ENCODE measurements around the gene NWD2.

Gene NWD2

DNA sequence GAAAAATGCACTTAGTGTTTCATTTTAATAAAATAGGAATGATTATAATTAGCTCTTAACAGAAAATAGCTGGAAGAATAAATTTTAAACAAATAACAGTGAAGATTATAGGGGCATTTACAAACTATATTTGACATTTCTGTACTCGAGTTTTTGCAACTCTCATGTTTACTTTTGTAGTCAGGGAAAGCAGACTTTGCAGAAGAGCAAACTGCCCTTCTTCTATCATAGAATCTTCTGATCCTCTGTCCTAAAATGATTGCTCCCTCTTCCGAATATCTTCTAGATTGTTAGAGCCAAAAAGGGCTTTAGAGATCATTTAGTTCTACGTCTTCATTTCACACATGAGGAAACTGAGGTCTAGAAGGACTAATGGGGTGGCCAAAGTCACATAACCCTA lies 222.7 kb downstream of the NWD2 start:
- Histone ChIP-seq H3K36me3 (ENCODE audit: control insufficient read depth, insufficient read depth, low read length) (no peaks in the 10 kb centered on the region), H3K27me3 (replicated peaks; ENCODE audit: control insufficient read depth, insufficient read depth, low read length) (no peaks in the 10 kb centered on the region), H3K4me3 (replicated peaks; ENCODE audit: low read depth, low read length) (no peak overlapping the region)
- TF ChIP-seq, protein P1, sequence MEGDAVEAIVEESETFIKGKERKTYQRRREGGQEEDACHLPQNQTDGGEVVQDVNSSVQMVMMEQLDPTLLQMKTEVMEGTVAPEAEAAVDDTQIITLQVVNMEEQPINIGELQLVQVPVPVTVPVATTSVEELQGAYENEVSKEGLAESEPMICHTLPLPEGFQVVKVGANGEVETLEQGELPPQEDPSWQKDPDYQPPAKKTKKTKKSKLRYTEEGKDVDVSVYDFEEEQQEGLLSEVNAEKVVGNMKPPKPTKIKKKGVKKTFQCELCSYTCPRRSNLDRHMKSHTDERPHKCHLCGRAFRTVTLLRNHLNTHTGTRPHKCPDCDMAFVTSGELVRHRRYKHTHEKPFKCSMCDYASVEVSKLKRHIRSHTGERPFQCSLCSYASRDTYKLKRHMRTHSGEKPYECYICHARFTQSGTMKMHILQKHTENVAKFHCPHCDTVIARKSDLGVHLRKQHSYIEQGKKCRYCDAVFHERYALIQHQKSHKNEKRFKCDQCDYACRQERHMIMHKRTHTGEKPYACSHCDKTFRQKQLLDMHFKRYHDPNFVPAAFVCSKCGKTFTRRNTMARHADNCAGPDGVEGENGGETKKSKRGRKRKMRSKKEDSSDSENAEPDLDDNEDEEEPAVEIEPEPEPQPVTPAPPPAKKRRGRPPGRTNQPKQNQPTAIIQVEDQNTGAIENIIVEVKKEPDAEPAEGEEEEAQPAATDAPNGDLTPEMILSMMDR (IDR thresholded peaks at IDR 0.05; ENCODE audit: insufficient read depth, low read length, poor library complexity, severe bottlenecking) = no peak
- DNase-seq (ENCODE audit: extremely low read depth, insufficient read length) = no peak

DNA sequence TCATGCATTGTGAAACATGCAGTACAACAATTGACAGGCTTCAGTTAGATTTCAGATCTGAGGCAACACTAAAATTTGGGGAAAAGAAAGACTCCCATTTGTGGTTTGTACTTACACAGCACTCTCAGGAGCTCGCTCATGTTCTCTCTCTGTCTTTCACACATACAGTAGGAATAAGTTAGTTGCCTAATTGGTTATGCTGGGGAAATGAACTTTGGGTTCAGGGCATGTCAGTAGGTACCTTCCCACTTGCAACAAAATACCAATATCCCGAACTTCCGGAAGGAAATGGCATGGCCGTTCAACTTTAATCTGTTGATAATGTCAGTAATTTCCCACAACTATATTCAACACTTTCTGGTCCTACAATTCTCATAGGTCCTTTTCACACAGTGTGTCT lies 223.3 kb downstream of the NWD2 start:
- no peaks in the 10 kb centered on the region for H3K36me3 ChIP-seq (ENCODE audit: control insufficient read depth, insufficient read depth, low read length)
- TF ChIP-seq, protein P1 (IDR thresholded peaks at IDR 0.05; ENCODE audit: insufficient read depth, low read length, poor library complexity, severe bottlenecking) = no peak
- DNase-seq (ENCODE audit: extremely low read depth, insufficient read length) = no peak
- H3K27me3 ChIP-seq (replicated peaks; ENCODE audit: control insufficient read depth, insufficient read depth, low read length) = no peaks in the 10 kb centered on the region
- H3K4me3 ChIP-seq (replicated peaks; ENCODE audit: low read depth, low read length) = no peak overlapping the region

DNA sequence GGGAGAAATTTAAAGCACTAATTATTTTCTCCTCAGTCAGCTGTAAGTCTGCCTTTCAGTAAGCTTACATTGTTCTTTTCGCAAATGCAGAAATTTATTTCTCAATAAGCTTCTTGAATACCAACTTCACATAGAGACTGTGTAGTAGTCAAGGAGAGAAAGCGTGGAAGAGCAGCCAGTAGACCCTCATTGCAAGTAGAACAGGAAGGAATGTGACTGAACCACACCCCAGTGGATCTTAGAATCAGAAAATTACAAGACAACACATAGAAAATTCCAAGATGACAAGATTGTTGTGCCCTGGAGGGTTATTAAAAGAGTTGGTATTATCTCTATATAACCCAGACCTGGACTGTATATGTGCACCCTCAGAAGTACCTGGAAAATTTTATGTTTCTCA lies 224.7 kb downstream of the NWD2 start:
- no peaks in the 10 kb centered on the region for H3K36me3 ChIP-seq (ENCODE audit: control insufficient read depth, insufficient read depth, low read length)
- DNase-seq (ENCODE audit: extremely low read depth, insufficient read length) = no peak
- TF ChIP-seq, protein P1 (IDR thresholded peaks at IDR 0.05; ENCODE audit: insufficient read depth, low read length, poor library complexity, severe bottlenecking) = no peak
- no peaks in the 10 kb centered on the region for H3K27me3 ChIP-seq (replicated peaks; ENCODE audit: control insufficient read depth, insufficient read depth, low read length)
- no peak overlapping the region for H3K4me3 ChIP-seq (replicated peaks; ENCODE audit: low read depth, low read length)

DNA sequence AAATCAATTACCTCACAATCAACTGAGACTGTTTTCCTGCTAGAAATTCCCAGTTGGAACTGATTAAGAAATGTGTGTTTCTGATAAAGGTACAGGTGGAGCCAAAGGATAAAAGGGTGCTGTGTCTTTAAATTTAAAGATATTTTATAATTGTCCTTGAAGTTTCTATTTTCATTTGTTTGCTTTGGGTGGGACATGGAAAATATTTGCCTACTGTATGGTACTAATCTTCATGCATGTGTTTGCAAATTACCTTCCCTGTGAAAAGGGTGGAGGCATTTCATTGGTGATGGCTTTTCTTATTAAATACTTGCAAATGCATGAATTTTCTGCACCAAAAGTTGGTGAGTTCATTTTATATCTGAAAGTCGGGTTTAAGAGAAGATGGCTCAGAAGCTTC lies 225.7 kb downstream of the NWD2 start:
- TF ChIP-seq, protein P1 (IDR thresholded peaks at IDR 0.05; ENCODE audit: insufficient read depth, low read length, poor library complexity, severe bottlenecking) = no peak
- H3K27me3 ChIP-seq (replicated peaks; ENCODE audit: control insufficient read depth, insufficient read depth, low read length) = no peaks in the 10 kb centered on the region
- no peak overlapping the region for H3K4me3 ChIP-seq (replicated peaks; ENCODE audit: low read depth, low read length)
- DNase-seq (ENCODE audit: extremely low read depth, insufficient read length) = no peak
- H3K36me3 ChIP-seq (ENCODE audit: control insufficient read depth, insufficient read depth, low read length) = no peaks in the 10 kb centered on the region

DNA sequence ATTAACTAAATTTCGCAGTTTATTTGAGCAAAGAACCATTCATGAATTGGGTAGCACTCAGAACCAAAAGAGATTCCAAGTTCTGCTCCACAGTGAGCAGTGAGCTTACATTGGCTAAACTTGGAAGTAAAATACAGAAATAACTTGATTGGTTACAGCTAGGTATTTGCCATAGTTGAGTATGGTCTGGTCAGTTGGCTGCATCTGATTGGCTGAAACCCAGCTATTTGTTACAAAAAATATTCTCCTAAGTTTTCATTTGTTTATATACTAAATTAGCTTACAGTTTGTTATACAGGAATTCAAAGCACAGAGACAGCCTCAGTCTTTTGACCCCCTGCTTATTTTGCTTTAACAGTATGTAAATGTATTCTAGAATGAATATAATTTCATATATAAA lies 226.6 kb downstream of the NWD2 start:
- TF ChIP-seq, protein P1 (IDR thresholded peaks at IDR 0.05; ENCODE audit: insufficient read depth, low read length, poor library complexity, severe bottlenecking) = no peak
- H3K4me3 ChIP-seq (replicated peaks; ENCODE audit: low read depth, low read length) = no peak overlapping the region
- no peaks in the 10 kb centered on the region for H3K36me3 ChIP-seq (ENCODE audit: control insufficient read depth, insufficient read depth, low read length)
- DNase-seq (ENCODE audit: extremely low read depth, insufficient read length) = no peak
- no peaks in the 10 kb centered on the region for H3K27me3 ChIP-seq (replicated peaks; ENCODE audit: control insufficient read depth, insufficient read depth, low read length)

DNA sequence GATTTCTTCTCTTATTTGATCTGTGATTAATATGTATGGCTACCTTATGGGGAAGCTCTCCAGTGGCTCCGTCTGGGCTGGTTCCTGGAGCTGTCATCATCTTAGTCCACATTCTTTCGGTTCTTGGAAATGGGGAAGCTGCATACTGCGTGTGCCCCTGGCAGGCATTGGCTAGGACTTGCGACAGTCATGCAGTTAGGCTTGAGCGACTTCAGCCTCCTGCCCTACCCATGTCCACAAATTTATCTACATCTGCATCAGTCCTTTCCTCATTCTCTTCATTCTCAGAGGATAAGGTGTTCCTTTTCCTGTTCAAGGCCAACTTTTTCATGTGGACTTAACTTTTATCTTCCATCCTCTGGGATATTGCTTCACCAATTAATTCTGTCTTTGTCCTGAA lies 227.4 kb downstream of the NWD2 start:
- no peaks in the 10 kb centered on the region for H3K36me3 ChIP-seq (ENCODE audit: control insufficient read depth, insufficient read depth, low read length)
- H3K4me3 ChIP-seq (replicated peaks; ENCODE audit: low read depth, low read length) = no peak overlapping the region
- no peak for DNase-seq (ENCODE audit: extremely low read depth, insufficient read length)
- no peaks in the 10 kb centered on the region for H3K27me3 ChIP-seq (replicated peaks; ENCODE audit: control insufficient read depth, insufficient read depth, low read length)
- TF ChIP-seq, protein P1 (IDR thresholded peaks at IDR 0.05; ENCODE audit: insufficient read depth, low read length, poor library complexity, severe bottlenecking) = no peak

All from GM06990 (cell line).